Measurements from ENCODE around the gene KCNIP1.
A peak's percentile ranks its signal among the peaks of the same experiment; 100 is the strongest.

Gene KCNIP1

DNA sequence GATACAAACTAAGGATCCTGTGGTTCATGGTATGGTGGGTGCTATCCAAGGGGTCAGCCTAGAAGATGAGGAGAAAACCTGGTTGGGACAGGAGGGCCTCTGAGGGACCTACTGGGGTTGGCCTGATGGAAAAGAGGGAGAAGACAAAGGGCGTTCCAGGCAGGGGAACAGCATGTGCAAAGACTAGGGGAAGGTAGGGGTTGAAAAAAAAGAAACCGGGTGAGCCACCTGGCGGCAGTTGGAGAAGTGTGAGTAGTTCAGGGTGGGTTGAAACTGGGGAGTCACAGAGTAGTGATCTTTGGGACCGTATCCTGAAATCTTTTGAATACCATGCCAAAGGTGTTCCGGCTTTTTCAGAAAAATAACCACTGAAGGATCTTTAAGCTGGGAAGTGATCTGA is 271.0 kb downstream of the KCNIP1 start:
- Histone ChIP-seq H3K4me1 (no peaks in the 10 kb centered on the region), H3K4me3 (no peak overlapping the region), H3K27me3 (no peaks in the 10 kb centered on the region), H3K4me2 (no peak overlapping the region), H3K9me3 (no peaks in the 10 kb centered on the region), H3K27ac (no peak overlapping the region), H4K20me1 (no peaks in the 10 kb centered on the region), H3K36me3 (no peaks in the 10 kb centered on the region), H3K9ac (no peak overlapping the region)
- no peak for TF ChIP-seq Cebpa-rat (IDR thresholded peaks at IDR 0.05)

- no peaks in the 10 kb centered on the region for H4K20me1 ChIP-seq
- H3K9ac ChIP-seq: no peak overlapping the region
- H3K4me2 ChIP-seq: no peak overlapping the region
- no peak overlapping the region for H3K27ac ChIP-seq
- no peaks in the 10 kb centered on the region; the same call in 1 of the 2 replicates for H3K4me1 ChIP-seq
- H3K4me3 ChIP-seq: no peak overlapping the region
- no peaks in the 10 kb centered on the region for H3K27me3 ChIP-seq
- H3K9me3 ChIP-seq: no peaks in the 10 kb centered on the region
- H3K36me3 ChIP-seq: no peaks in the 10 kb centered on the region
- no peak for TF ChIP-seq Cebpa-rat (IDR thresholded peaks at IDR 0.05)
Observed at GRCh38 chr5:170781946-170782345, 278.1 kb downstream of the KCNIP1 start.

- Histone ChIP-seq H3K4me2 (0 out of 2 replicates have a peak overlapping the region, but pooled peaks have one; percentile 16), H3K4me3 (no peak overlapping the region), H3K36me3 (no peaks in the 10 kb centered on the region), H3K4me1 (no peaks in the 10 kb centered on the region; the same call in 1 of the 2 replicates), H4K20me1 (no peaks in the 10 kb centered on the region), H3K27me3 (no peaks in the 10 kb centered on the region), H3K27ac (no peak overlapping the region), H3K9ac (no peak overlapping the region), H3K9me3 (no peaks in the 10 kb centered on the region)
- TF ChIP-seq Cebpa-rat (IDR thresholded peaks at IDR 0.05): no peak
Observed at GRCh38 chr5:170782438-170782837, 278.6 kb downstream of the KCNIP1 start.

DNA sequence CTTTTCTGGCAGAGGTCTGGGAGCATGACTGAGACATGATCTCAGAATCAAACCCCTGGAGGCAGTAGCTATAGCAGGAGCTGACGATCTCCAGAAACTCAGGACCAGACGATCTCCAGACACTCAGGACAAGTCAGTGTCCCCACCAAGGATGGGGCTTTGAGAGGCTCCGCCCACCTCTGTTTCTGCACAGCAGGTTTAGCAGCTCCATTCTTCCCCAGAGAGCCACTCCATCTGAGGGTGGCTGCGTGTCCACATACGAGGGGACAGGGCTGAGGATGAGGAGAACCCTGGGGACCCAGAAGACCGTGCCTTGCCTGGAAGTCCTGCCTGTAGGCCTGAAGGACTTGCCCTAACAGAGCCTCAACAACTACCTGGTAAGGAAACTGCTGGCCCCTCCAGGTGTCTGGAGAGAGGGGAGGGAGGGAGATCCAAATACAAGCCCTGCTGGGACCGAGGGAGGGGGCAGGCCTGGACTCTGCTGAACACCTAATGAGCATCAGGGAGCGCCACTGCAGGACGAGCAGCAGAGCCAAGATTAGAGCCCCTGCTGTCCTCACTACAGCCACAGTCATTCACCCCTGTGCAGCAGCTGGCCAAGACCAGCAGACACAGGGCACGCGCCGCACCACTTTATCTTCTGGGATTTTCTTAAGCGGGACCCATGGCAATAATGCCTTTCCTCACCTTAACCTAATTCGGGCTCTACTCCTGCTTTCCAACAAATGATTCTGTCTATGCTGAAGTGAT is 279.9 kb downstream of the KCNIP1 start, which contains the start of gene GABRP:
TSS of gene GABRP (plus strand) at position 228 of the 750 bp plus-strand sequence. CDS start 4,891 bp downstream, outside the sequence.
- H3K4me2 ChIP-seq: 0 out of 2 replicates have a peak within 1 kb of the TSS, but pooled peaks have one; percentile 16
- no peak for TF ChIP-seq Cebpa-rat (IDR thresholded peaks at IDR 0.05)

GRCh38 chr5:170785416-170785815 is 281.6 kb downstream of the KCNIP1 start:
- H3K4me3 ChIP-seq: no peak overlapping the region
- no peaks in the 10 kb centered on the region for H4K20me1 ChIP-seq
- peaks cover 7% of the 10 kb centered on the region; the same call in 1 of the 2 replicates for H3K4me1 ChIP-seq
- no peak overlapping the region for H3K4me2 ChIP-seq
- no peak for TF ChIP-seq Cebpa-rat (IDR thresholded peaks at IDR 0.05)
- H3K36me3 ChIP-seq: no peaks in the 10 kb centered on the region
- no peaks in the 10 kb centered on the region for H3K9me3 ChIP-seq
- H3K27me3 ChIP-seq: no peaks in the 10 kb centered on the region
- H3K27ac ChIP-seq: no peak overlapping the region
- no peak overlapping the region for H3K9ac ChIP-seq

More for the DNA sequence above, 279.9 kb downstream of the KCNIP1 start, which contains the start of gene GABRP:
- no peak within 1 kb of the TSS for H3K9ac ChIP-seq
- H4K20me1 ChIP-seq: no peaks in the 10 kb centered on the region
- H3K36me3 ChIP-seq: no peaks in the 10 kb centered on the region
- H3K27me3 ChIP-seq: no peaks in the 10 kb centered on the region
- H3K27ac ChIP-seq: no peak within 1 kb of the TSS
- H3K4me1 ChIP-seq: peaks cover 4% of the 10 kb centered on the region; the same call in 1 of the 2 replicates
- H3K4me3 ChIP-seq: no peak within 1 kb of the TSS
- no peaks in the 10 kb centered on the region for H3K9me3 ChIP-seq
